ENCODE results near the gene DPP3.
"Not testable (repeated sequence)": the region's sequence is repeated elsewhere in the genome, so short reads cannot be mapped to it uniquely, and the experiment has no call there.

Gene DPP3

GRCh38 chr11:66543263-66544107, 63.3 kb downstream of the DPP3 start:
- no peak for ATAC-seq
- no peak for TF ChIP-seq CREB5 (CRISPR knock-in tag; IDR thresholded peaks at IDR 0.05; ENCODE audit: low read depth)
- TF ChIP-seq BACH2 (CRISPR knock-in tag; IDR thresholded peaks at IDR 0.05; ENCODE audit: borderline replicate concordance), result no peak
- TF ChIP-seq TCF4 (CRISPR knock-in tag; IDR thresholded peaks at IDR 0.05; ENCODE audit: borderline replicate concordance), result no peak
- TF ChIP-seq TSHZ2 (CRISPR knock-in tag; IDR thresholded peaks at IDR 0.05), result no peak
- no peak for TF ChIP-seq ZFP3 (CRISPR knock-in tag; IDR thresholded peaks at IDR 0.05)
- no peak for TF ChIP-seq OSR1 (CRISPR knock-in tag; IDR thresholded peaks at IDR 0.05)
- TF ChIP-seq ZFP30 (CRISPR knock-in tag; IDR thresholded peaks at IDR 0.05), result no peak
- TF ChIP-seq GLIS3 (CRISPR knock-in tag; IDR thresholded peaks at IDR 0.05), result no peak
- TF ChIP-seq ZNF70 (CRISPR knock-in tag; IDR thresholded peaks at IDR 0.05), result no peak
- TF ChIP-seq PPARA (CRISPR knock-in tag; IDR thresholded peaks at IDR 0.05; ENCODE audit: borderline replicate concordance), result no peak
- TF ChIP-seq RARB (CRISPR knock-in tag; IDR thresholded peaks at IDR 0.05), result no peak
- no peak for TF ChIP-seq ZC3H10 (CRISPR knock-in tag; IDR thresholded peaks at IDR 0.05)
- no peak for TF ChIP-seq SNAI2 (CRISPR knock-in tag; IDR thresholded peaks at IDR 0.05)
- no peak for TF ChIP-seq CSDC2 (CRISPR knock-in tag; IDR thresholded peaks at IDR 0.05)
- TF ChIP-seq POU6F1 (CRISPR knock-in tag; IDR thresholded peaks at IDR 0.05; ENCODE audit: borderline replicate concordance, low read depth), result no peak
- no peak for TF ChIP-seq ZNF8 (CRISPR knock-in tag; IDR thresholded peaks at IDR 0.05)
- TF ChIP-seq ESRRG (CRISPR knock-in tag; IDR thresholded peaks at IDR 0.05), result no peak
- TF ChIP-seq ZNF565 (CRISPR knock-in tag; conservative IDR thresholded peaks at IDR 0.05; ENCODE audit: low read depth), result no peak
- no peak for TF ChIP-seq CSRNP3 (CRISPR knock-in tag; IDR thresholded peaks at IDR 0.05)

- not testable (repeated sequence) for ATAC-seq
These were observed 64.7 kb downstream of the DPP3 start for GRCh38 chr11:66544952-66545351.

GRCh38 chr11:66545701-66546367, 65.6 kb downstream of the DPP3 start, which contains the start of gene ZDHHC24:
Gene ZDHHC24, minus strand, starts transcription at chr11:66546048. Its CDS starts 45 bp downstream, at chr11:66546003.
- peak; percentile 98 for ATAC-seq
- TF ChIP-seq TOX (CRISPR knock-in tag; IDR thresholded peaks at IDR 0.05; ENCODE audit: borderline replicate concordance) (no peak), ARNTL (CRISPR knock-in tag; IDR thresholded peaks at IDR 0.05; ENCODE audit: borderline replicate concordance, low read depth) (no peak), ZNF565 (CRISPR knock-in tag; conservative IDR thresholded peaks at IDR 0.05; ENCODE audit: low read depth) (no peak), RARB (CRISPR knock-in tag; IDR thresholded peaks at IDR 0.05) (no peak), CSDC2 (CRISPR knock-in tag; IDR thresholded peaks at IDR 0.05) (no peak), TCF4 (CRISPR knock-in tag; IDR thresholded peaks at IDR 0.05; ENCODE audit: borderline replicate concordance) (no peak), CSRNP3 (CRISPR knock-in tag; IDR thresholded peaks at IDR 0.05) (no peak), ZFP30 (CRISPR knock-in tag; IDR thresholded peaks at IDR 0.05) (no peak), TSHZ2 (CRISPR knock-in tag; IDR thresholded peaks at IDR 0.05) (no peak), ISL1 (CRISPR knock-in tag; IDR thresholded peaks at IDR 0.05) (no peak)

Data from SK-N-SH treated with all-trans-retinoic acid at 6 μM for 48 hours (cell line).